ENCODE data around the gene SLC35F3. TPM values are rescaled to one million over a fixed set of nuclear protein-coding genes. Genes with fewer than 3 reads are reported as not detected.
A peak's percentile ranks its signal among the peaks of the same experiment; 100 is the strongest.

SLC35F3 gene
- polyA plus RNA-seq, 1 of the 3 experiments (the other 2 are of a cell fraction): 0.87 TPM

- Histone ChIP-seq H2AFZ (ENCODE audit: low read depth) (peak overlapping the region; percentile 47; the same call in 1 of the 2 replicates), H3K4me1 (ENCODE audit: control insufficient read depth in 1 of 2, insufficient read depth in 2 of 2, low read depth in 1 of 2, low read length in 1 of 2) (peaks cover 0 to 5% of the 10 kb centered on the region in 2 experiments; a peak in 2 of 4 replicates), H3F3A (replicated peaks; ENCODE audit: insufficient read depth) (peaks cover 15% of the 10 kb centered on the region), H3K9me2 (no peaks in the 10 kb centered on the region), H4K20me1 (ENCODE audit: insufficient read depth) (no peaks in the 10 kb centered on the region), H3K4me3 (ENCODE audit: low read depth in 2 of 2, low read length in 1 of 2) (no peak overlapping the region), H3K36me3 (replicated peaks in 1 of 2; ENCODE audit: control insufficient read depth in 1 of 2, insufficient read depth in 2 of 2, low read length in 1 of 2) (no peaks in the 10 kb centered on the region), H3K9ac (no peak overlapping the region), H3K27me3 (ENCODE audit: insufficient read depth) (no peaks in the 10 kb centered on the region), H3K4me2 (no peak overlapping the region), H3K79me2 (ENCODE audit: insufficient read depth) (no peaks in the 10 kb centered on the region), H3K27ac (ENCODE audit: low read depth in 2 of 2, low read length in 1 of 2) (peak overlapping the region in 1 of 2 experiments; percentile 71; a peak in 2 of 4 replicates), H3K9me3 (no peaks in the 10 kb centered on the region; the same call in 1 of the 2 replicates)
- ChIA-PET CTCF (interaction anchor here (0.9 to 3.7 kb wide), 4 partner anchors 25 to 178 kb away, joined by 3 to 16 read pairs (median 3); no protein-coding TSS in a partner anchor), POLR2A (no interaction called here)
- 68% methylated on average over 3 of the region's 3 CpGs for WGBS (ENCODE audit: low lambda C conversion rate)
- TF ChIP-seq FOSL2 (IDR thresholded peaks at IDR 0.05; ENCODE audit: borderline replicate concordance, low read depth) (peak; percentile 41; the same call in 1 of the 2 replicates), USF2 (IDR thresholded peaks at IDR 0.05; ENCODE audit: borderline replicate concordance, low read depth, low read length) (no peak), RAD21 (IDR thresholded peaks at IDR 0.05; ENCODE audit: low read length) (no peak), SIN3A (IDR thresholded peaks at IDR 0.05; ENCODE audit: borderline replicate concordance, low read depth, low read length) (no peak), PBX3 (IDR thresholded peaks at IDR 0.05) (0 out of 2 replicates have a peak, but pooled peaks have one; percentile 11), MXI1 (IDR thresholded peaks at IDR 0.05; ENCODE audit: low read depth, low read length) (no peak), TEAD4 (IDR thresholded peaks at IDR 0.05; ENCODE audit: borderline replicate concordance, insufficient read depth) (no peak), YY1 (IDR thresholded peaks at IDR 0.05; ENCODE audit: low read depth) (no peak), NRF1 (IDR thresholded peaks at IDR 0.05; ENCODE audit: low read depth, low read length) (no peak), RXRA (IDR thresholded peaks at IDR 0.05; ENCODE audit: borderline replicate concordance, low read depth) (no peak), MAX (IDR thresholded peaks at IDR 0.05; ENCODE audit: low read depth) (no peak; the same call in 1 of the 2 replicates), REST (IDR thresholded peaks at IDR 0.05; ENCODE audit: low read depth, low read length) (no peak), IRF3 (IDR thresholded peaks at IDR 0.05; ENCODE audit: low read depth, low read length) (no peak), ZBTB33 (IDR thresholded peaks at IDR 0.05; ENCODE audit: borderline replicate concordance, low read depth) (no peak), CHD2 (IDR thresholded peaks at IDR 0.05; ENCODE audit: low read length, partially characterized antibody) (no peak), GABPA (IDR thresholded peaks at IDR 0.05; ENCODE audit: low read depth) (no peak), ELF1 (IDR thresholded peaks at IDR 0.05) (no peak)
- no peak for DNase-seq
Measured at GRCh38 chr1:234149217-234149616, 244.7 kb downstream of the SLC35F3 start.

Data from SK-N-SH (cell line).